ENCODE measurements around the gene ITGAE.
A peak's percentile ranks its signal among the peaks of the same experiment; 100 is the strongest.

Gene ITGAE

GRCh38 chr17:3669085-3669347, 132.0 kb downstream of the ITGAE start (continued):
- no peak for TF ChIP-seq REPIN1 (tag by site-specific recombination; IDR thresholded peaks at IDR 0.05; ENCODE audit: low read depth)
- TF ChIP-seq ZSCAN30 (tag by site-specific recombination; IDR thresholded peaks at IDR 0.05) = no peak
- no peak for TF ChIP-seq FEZF1 (tag by site-specific recombination; IDR thresholded peaks at IDR 0.05)
- no peak for TF ChIP-seq ZBTB49 (tag by site-specific recombination; IDR thresholded peaks at IDR 0.05; ENCODE audit: low read depth)
- TF ChIP-seq ZXDB (tag by site-specific recombination; IDR thresholded peaks at IDR 0.05) = no peak
- 0 out of 2 replicates have a peak, but pooled peaks have one; percentile 48 for TF ChIP-seq ZNF777 (tag by site-specific recombination; IDR thresholded peaks at IDR 0.05; ENCODE audit: borderline replicate concordance)
- no peak for TF ChIP-seq OSR2 (tag by site-specific recombination; IDR thresholded peaks at IDR 0.05)
- TF ChIP-seq, protein P1, sequence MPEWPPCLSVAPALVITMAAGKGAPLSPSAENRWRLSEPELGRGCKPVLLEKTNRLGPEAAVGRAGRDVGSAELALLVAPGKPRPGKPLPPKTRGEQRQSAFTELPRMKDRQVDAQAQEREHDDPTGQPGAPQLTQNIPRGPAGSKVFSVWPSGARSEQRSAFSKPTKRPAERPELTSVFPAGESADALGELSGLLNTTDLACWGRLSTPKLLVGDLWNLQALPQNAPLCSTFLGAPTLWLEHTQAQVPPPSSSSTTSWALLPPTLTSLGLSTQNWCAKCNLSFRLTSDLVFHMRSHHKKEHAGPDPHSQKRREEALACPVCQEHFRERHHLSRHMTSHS (tag by site-specific recombination; IDR thresholded peaks at IDR 0.05) = no peak
- 0 out of 2 replicates have a peak, but pooled peaks have one; percentile 36 for TF ChIP-seq ZNF324 (tag by site-specific recombination; IDR thresholded peaks at IDR 0.05)
- TF ChIP-seq ZNF501 (tag by site-specific recombination; IDR thresholded peaks at IDR 0.05) = 0 out of 2 replicates have a peak, but pooled peaks have one; percentile 23
- TF ChIP-seq GLIS2 (tag by site-specific recombination; IDR thresholded peaks at IDR 0.05) = peak; percentile 36; the same call in 1 of the 2 replicates
- TF ChIP-seq ZNF133 (tag by site-specific recombination; IDR thresholded peaks at IDR 0.05) = peak; percentile 50; the same call in 1 of the 2 replicates
- TF ChIP-seq ZNF280D (tag by site-specific recombination; IDR thresholded peaks at IDR 0.05) = no peak
- TF ChIP-seq PRDM4 (tag by site-specific recombination; IDR thresholded peaks at IDR 0.05) = no peak
- TF ChIP-seq ZBTB20 (tag by site-specific recombination; IDR thresholded peaks at IDR 0.05) = peak; percentile 22; the same call in 1 of the 2 replicates
- no peak for TF ChIP-seq KLF10 (tag by site-specific recombination; IDR thresholded peaks at IDR 0.05)
- no peak for TF ChIP-seq ZNF707 (tag by site-specific recombination; IDR thresholded peaks at IDR 0.05)
- TF ChIP-seq ZNF114 (tag by site-specific recombination; IDR thresholded peaks at IDR 0.05) = no peak
- no peak for TF ChIP-seq ZNF292 (tag by site-specific recombination; IDR thresholded peaks at IDR 0.05; ENCODE audit: borderline replicate concordance, low read depth)
- TF ChIP-seq ZFHX2 (tag by site-specific recombination; conservative IDR thresholded peaks at IDR 0.05) = no peak
- TF ChIP-seq ZNF138 (tag by site-specific recombination; IDR thresholded peaks at IDR 0.05; ENCODE audit: borderline replicate concordance) = no peak
- TF ChIP-seq ZNF792 (tag by site-specific recombination; IDR thresholded peaks at IDR 0.05) = no peak
- no peak for TF ChIP-seq ZNF654 (tag by site-specific recombination; IDR thresholded peaks at IDR 0.05; ENCODE audit: low read depth)

Data from HEK293 (cell line).